ENCODE data around the gene GPHN.

DNA sequence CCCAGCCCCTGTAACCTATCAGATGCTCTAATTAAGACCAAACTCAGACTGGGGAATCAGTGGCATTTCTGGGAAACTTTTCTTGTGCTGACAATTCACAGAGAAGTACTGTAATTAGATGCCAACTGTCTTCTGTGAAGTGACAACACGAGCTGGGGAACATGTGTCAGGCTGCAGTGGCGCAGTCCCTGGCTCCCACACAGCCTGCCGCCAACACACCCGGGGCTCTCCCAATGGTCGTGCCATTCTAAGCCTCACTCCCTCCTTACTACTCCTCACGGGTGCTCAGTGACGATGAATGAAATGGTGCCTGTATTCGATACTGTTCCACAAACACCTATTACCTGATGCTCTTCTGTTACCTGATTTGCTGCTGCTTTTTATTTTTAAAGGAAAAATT, 699.9 kb downstream of the GPHN start:
- TF ChIP-seq, protein P1, sequence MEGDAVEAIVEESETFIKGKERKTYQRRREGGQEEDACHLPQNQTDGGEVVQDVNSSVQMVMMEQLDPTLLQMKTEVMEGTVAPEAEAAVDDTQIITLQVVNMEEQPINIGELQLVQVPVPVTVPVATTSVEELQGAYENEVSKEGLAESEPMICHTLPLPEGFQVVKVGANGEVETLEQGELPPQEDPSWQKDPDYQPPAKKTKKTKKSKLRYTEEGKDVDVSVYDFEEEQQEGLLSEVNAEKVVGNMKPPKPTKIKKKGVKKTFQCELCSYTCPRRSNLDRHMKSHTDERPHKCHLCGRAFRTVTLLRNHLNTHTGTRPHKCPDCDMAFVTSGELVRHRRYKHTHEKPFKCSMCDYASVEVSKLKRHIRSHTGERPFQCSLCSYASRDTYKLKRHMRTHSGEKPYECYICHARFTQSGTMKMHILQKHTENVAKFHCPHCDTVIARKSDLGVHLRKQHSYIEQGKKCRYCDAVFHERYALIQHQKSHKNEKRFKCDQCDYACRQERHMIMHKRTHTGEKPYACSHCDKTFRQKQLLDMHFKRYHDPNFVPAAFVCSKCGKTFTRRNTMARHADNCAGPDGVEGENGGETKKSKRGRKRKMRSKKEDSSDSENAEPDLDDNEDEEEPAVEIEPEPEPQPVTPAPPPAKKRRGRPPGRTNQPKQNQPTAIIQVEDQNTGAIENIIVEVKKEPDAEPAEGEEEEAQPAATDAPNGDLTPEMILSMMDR (IDR thresholded peaks at IDR 0.05) = no peak
- no peak for TF ChIP-seq POLR2AphosphoS5 (IDR thresholded peaks at IDR 0.05)
- TF ChIP-seq EP300 (IDR thresholded peaks at IDR 0.05) = no peak
